H9 (cell line): ENCODE data around the gene TGM2. TPM values are rescaled to one million over a fixed set of nuclear protein-coding genes. Genes with fewer than 3 reads are reported as not detected.

Experiments
- DNase-seq: peaks from one replicate; pipeline ENCODE4 v3.0.0-alpha.2; 2017
- H2AFZ ChIP-seq: one replicate; pipeline ENCODE4 v1.6.1; 2013; ENCODE audit warnings: mild to moderate bottlenecking, low read length, control low read depth, moderate library complexity
- H2AK5ac ChIP-seq: 2 replicates; pipeline ENCODE4 v1.6.1; 2013; ENCODE audit warnings: low read length, control low read depth, mixed read lengths; ENCODE audit not compliant: insufficient read length
- H2BK120ac ChIP-seq: one replicate; pipeline ENCODE4 v1.6.1; 2013; ENCODE audit warnings: low read depth, mild to moderate bottlenecking, low read length, control low read depth, inconsistent platforms; ENCODE audit not compliant: poor library complexity, severe bottlenecking
- H2BK12ac ChIP-seq: 2 replicates; pipeline ENCODE4 v1.6.1; 2013; ENCODE audit warnings: low read length, control low read depth, mixed read lengths, low read depth; ENCODE audit not compliant: insufficient read length
- H2BK15ac ChIP-seq: 2 replicates; pipeline ENCODE4 v1.6.1; 2013; ENCODE audit warnings: low read depth, low read length, control low read depth
- H2BK20ac ChIP-seq: one replicate; pipeline ENCODE4 v1.6.1; 2013; ENCODE audit warnings: low read depth, mild to moderate bottlenecking, low read length, control low read depth, inconsistent platforms; ENCODE audit not compliant: poor library complexity, severe bottlenecking
- H2BK5ac ChIP-seq: 2 replicates; pipeline ENCODE4 v1.6.1; 2013; ENCODE audit warnings: low read length, control low read depth, mixed read lengths; ENCODE audit not compliant: insufficient read length
- H3K14ac ChIP-seq: 2 replicates; pipeline ENCODE4 v1.6.1; 2013; ENCODE audit warnings: low read length, control low read depth; ENCODE audit not compliant: insufficient read depth
- H3K18ac ChIP-seq: 2 replicates; pipeline ENCODE4 v1.6.1; 2013; ENCODE audit warnings: low read depth, mild to moderate bottlenecking, mixed read lengths, low read length, control low read depth; ENCODE audit not compliant: insufficient read length
- H3K23ac ChIP-seq: 2 replicates; pipeline ENCODE4 v1.6.1; 2013; ENCODE audit warnings: low read length, control low read depth, mixed read lengths, low read depth; ENCODE audit not compliant: insufficient read length
- H3K23me2 ChIP-seq: 2 replicates; pipeline ENCODE4 v1.6.1; 2013; ENCODE audit warnings: low read depth, mild to moderate bottlenecking, mixed read lengths, low read length, control low read depth; ENCODE audit not compliant: insufficient read length, poor library complexity, severe bottlenecking
- H3K27ac ChIP-seq: 2 replicates; pipeline ENCODE4 v1.5.1; 2013; ENCODE audit warnings: low read length, control low read depth, mixed read lengths, low read depth; ENCODE audit not compliant: insufficient read length
- H3K27me3 ChIP-seq: 2 replicates; pipeline ENCODE4 v1.6.1; 2013; ENCODE audit warnings: low read length, control low read depth, inconsistent platforms; ENCODE audit not compliant: insufficient read depth
- H3K4ac ChIP-seq: 2 replicates; pipeline ENCODE4 v1.6.1; 2013; ENCODE audit warnings: low read depth, mild to moderate bottlenecking, control low read depth, inconsistent platforms, low read length, moderate library complexity
- H3K4me1 ChIP-seq: 2 replicates; pipeline ENCODE4 v1.6.1; 2013; ENCODE audit warnings: low read length, control low read depth, inconsistent platforms; ENCODE audit not compliant: insufficient read depth
- H3K4me2 ChIP-seq: 2 replicates; pipeline ENCODE4 v1.6.1; 2013; ENCODE audit warnings: low read length, control low read depth, mixed read lengths; ENCODE audit not compliant: insufficient read length, insufficient read depth
- H3K56ac ChIP-seq: 2 replicates; pipeline ENCODE4 v1.6.1; 2013; ENCODE audit warnings: low read depth, mild to moderate bottlenecking, mixed read lengths, low read length, control low read depth; ENCODE audit not compliant: insufficient read length
- H3K79me1 ChIP-seq: 2 replicates; pipeline ENCODE4 v1.6.1; 2013; ENCODE audit warnings: low read depth, mild to moderate bottlenecking, moderate library complexity, low read length, control low read depth, inconsistent platforms; ENCODE audit not compliant: insufficient read depth, poor library complexity, severe bottlenecking
- H3K79me2 ChIP-seq: 2 replicates; pipeline ENCODE4 v1.6.1; 2013; ENCODE audit warnings: low read length, control low read depth, inconsistent platforms; ENCODE audit not compliant: insufficient read depth
- H3K9ac ChIP-seq: 2 replicates; pipeline ENCODE4 v1.6.1; 2013; ENCODE audit warnings: low read length, control low read depth, mixed read lengths; ENCODE audit not compliant: insufficient read length; ENCODE audit errors: extremely low read depth
- H3K9me3 ChIP-seq: one replicate; pipeline ENCODE4 v1.6.1; 2013; ENCODE audit warnings: low read depth, low read length, inconsistent platforms; ENCODE audit not compliant: control insufficient read depth
- H3T11ph ChIP-seq: one replicate; pipeline ENCODE4 v1.6.1; 2013; ENCODE audit warnings: mild to moderate bottlenecking, low read length, control low read depth, inconsistent platforms
- H4K20me1 ChIP-seq: one replicate; pipeline ENCODE4 v1.6.1; 2013; ENCODE audit not compliant: control insufficient read depth, insufficient read length, insufficient read depth
- H4K5ac ChIP-seq: 2 replicates; pipeline ENCODE4 v1.6.1; 2013; ENCODE audit warnings: low read depth, mild to moderate bottlenecking, mixed read lengths, low read length, control low read depth; ENCODE audit not compliant: insufficient read length
- H4K8ac ChIP-seq: replicated peaks from 2 replicates; pipeline ENCODE4 v1.6.1; 2013; ENCODE audit warnings: low read length, control low read depth, mixed read lengths, low read depth; ENCODE audit not compliant: insufficient read length
- H4K91ac ChIP-seq: 2 replicates; pipeline ENCODE4 v1.6.1; 2013; ENCODE audit warnings: low read depth, mild to moderate bottlenecking, moderate library complexity, mixed read lengths, low read length, control low read depth; ENCODE audit not compliant: insufficient read length
- H3K27ac Mint-ChIP-seq, 3 experiments: 2 replicates in 2 of 3; 3 replicates in 1 of 3; pipeline ENCODE4 v1.8.0; 2020 to 2021; ENCODE audit warnings: mixed read lengths in 3 of 3, mild to moderate bottlenecking in 1 of 3, moderate library complexity in 1 of 3
- H3K27me3 Mint-ChIP-seq: 2 replicates; pipeline ENCODE4 v1.8.0; 2021; ENCODE audit warnings: low read depth, mild to moderate bottlenecking, moderate library complexity, mixed read lengths
- H3K36me3 Mint-ChIP-seq, 3 experiments: 2 replicates in 2 of 3; 3 replicates in 1 of 3; pipeline ENCODE4 v1.8.0; 2020 to 2021; ENCODE audit warnings: low read depth in 3 of 3, mixed read lengths in 3 of 3; ENCODE audit not compliant: insufficient read depth in 1 of 3
- H3K4me1 Mint-ChIP-seq, 2 experiments: 2 replicates each; pipeline ENCODE4 v1.8.0; 2020; ENCODE audit warnings: mixed read lengths in 2 of 2
- H3K4me3 Mint-ChIP-seq, 2 experiments: 2 replicates in 1 of 2; 3 replicates in 1 of 2; pipeline ENCODE4 v1.8.0; 2020 to 2021; ENCODE audit warnings: mild to moderate bottlenecking in 2 of 2, mixed read lengths in 2 of 2, moderate library complexity in 1 of 2
- H3K9me3 Mint-ChIP-seq, 2 experiments: 2 replicates in 1 of 2; 3 replicates in 1 of 2; pipeline ENCODE4 v1.8.0; 2020; ENCODE audit warnings: mild to moderate bottlenecking in 2 of 2, mixed read lengths in 2 of 2, moderate library complexity in 1 of 2
- WGBS: extraction: QIAGEN DNeasy Blood & Tissue Kit; methylation state at CpG from one replicate; pipeline ENCODE4 v1.1.7; 2013; ENCODE audit warnings: missing lambda C conversion rate, low lambda C conversion rate, mixed read lengths; ENCODE audit not compliant: insufficient read length; ENCODE audit errors: extremely low coverage; 5-methylcytosine and 5-hydroxymethylcytosine counted together
- total RNA-seq: library from RNA; stranded (reverse); gene quantifications from 2 replicates; pipeline ENCODE4 v1.2.1, GENCODE V29; 2021
- TF ChIP-seq, protein P1 (sequence below): fragments of 200-600 bp; sonication (generic); conservative IDR thresholded peaks from 3 replicates; pipeline ENCODE4 v1.8.0; 2021; ENCODE audit warnings: antibody characterized with exemption, mild to moderate bottlenecking

Gene TGM2
- total RNA-seq, 1 experiment from 2014 or later = 1.1 TPM

GRCh38 chr20:38178581-38178980, 13.5 kb upstream of the TGM2 start:
- Histone ChIP-seq H3K23ac (no peak overlapping the region), H3K79me1 (no peaks in the 10 kb centered on the region), H3K4me2 (no peak overlapping the region), H2AK5ac (no peak overlapping the region), H3K4ac (no peak overlapping the region), H4K20me1 (no peaks in the 10 kb centered on the region), H2BK5ac (no peak overlapping the region), H2BK20ac (no peak overlapping the region), H3T11ph (no peak overlapping the region), H3K14ac (no peak overlapping the region), H4K5ac (no peak overlapping the region), H3K23me2 (no peaks in the 10 kb centered on the region), H3K4me1 (no peaks in the 10 kb centered on the region), H3K79me2 (no peaks in the 10 kb centered on the region), H3K27me3 (no peaks in the 10 kb centered on the region), H2BK120ac (no peak overlapping the region), H3K27ac (no peak overlapping the region), H4K91ac (no peak overlapping the region), H3K9ac (no peak overlapping the region), H2AFZ (no peak overlapping the region), H2BK12ac (no peak overlapping the region), H3K18ac (no peak overlapping the region), H3K56ac (no peak overlapping the region), H4K8ac (no peak overlapping the region), H3K9me3 (no peaks in the 10 kb centered on the region), H2BK15ac (no peak overlapping the region)
- Mint-ChIP-seq H3K36me3 (no peaks in the 10 kb centered on the region), H3K9me3 (no peaks in the 10 kb centered on the region), H3K4me3 (no peak overlapping the region), H3K27me3 (peaks cover under 1% of the 10 kb centered on the region), H3K27ac (no peak overlapping the region), H3K4me1 (peaks cover 1 to 11% of the 10 kb centered on the region in 2 experiments; a peak in 2 of 4 replicates)
- TF ChIP-seq, protein P1, sequence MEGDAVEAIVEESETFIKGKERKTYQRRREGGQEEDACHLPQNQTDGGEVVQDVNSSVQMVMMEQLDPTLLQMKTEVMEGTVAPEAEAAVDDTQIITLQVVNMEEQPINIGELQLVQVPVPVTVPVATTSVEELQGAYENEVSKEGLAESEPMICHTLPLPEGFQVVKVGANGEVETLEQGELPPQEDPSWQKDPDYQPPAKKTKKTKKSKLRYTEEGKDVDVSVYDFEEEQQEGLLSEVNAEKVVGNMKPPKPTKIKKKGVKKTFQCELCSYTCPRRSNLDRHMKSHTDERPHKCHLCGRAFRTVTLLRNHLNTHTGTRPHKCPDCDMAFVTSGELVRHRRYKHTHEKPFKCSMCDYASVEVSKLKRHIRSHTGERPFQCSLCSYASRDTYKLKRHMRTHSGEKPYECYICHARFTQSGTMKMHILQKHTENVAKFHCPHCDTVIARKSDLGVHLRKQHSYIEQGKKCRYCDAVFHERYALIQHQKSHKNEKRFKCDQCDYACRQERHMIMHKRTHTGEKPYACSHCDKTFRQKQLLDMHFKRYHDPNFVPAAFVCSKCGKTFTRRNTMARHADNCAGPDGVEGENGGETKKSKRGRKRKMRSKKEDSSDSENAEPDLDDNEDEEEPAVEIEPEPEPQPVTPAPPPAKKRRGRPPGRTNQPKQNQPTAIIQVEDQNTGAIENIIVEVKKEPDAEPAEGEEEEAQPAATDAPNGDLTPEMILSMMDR = no peak
- DNase-seq = no peak
- no CpG with 5 or more reads among the region's 4 CpGs for WGBS
